Measurements from ENCODE around the gene CHCHD1.

CHCHD1 gene

DNA sequence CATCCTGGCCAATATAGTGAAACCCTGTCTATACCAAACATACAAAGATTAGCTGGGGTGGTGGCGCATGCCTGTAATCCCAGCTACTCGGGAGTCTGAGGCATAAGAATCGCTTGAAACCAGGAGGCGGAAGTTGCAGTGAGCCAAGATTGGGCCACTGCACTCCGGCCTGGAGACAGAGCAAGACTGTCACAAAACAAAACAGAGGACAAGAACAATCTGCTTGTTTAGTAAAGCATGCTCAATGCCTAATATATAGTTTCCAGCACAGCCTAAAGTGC is 39.5 kb upstream of the CHCHD1 start:
- Histone ChIP-seq H3F3A (ENCODE audit: low read depth) (no peaks in the 10 kb centered on the region), H3K9ac (ENCODE audit: low read depth, low read length, poor library complexity, severe bottlenecking) (peak overlapping the region; percentile 94), H3K9me3 (ENCODE audit: insufficient read depth, low read depth, low read length) (no peaks in the 10 kb centered on the region), H3K4me2 (ENCODE audit: low read depth, low read length, poor library complexity, severe bottlenecking) (peak overlapping the region; percentile 91), H3K79me2 (ENCODE audit: insufficient read depth, low read length) (peaks cover 53% of the 10 kb centered on the region), H3K36me3 (ENCODE audit: insufficient read depth, low read length) (no peaks in the 10 kb centered on the region), H3K4me1 (ENCODE audit: insufficient read depth, low read length, poor library complexity, severe bottlenecking) (peaks cover 32% of the 10 kb centered on the region), H2AFZ (ENCODE audit: low read length) (no peak overlapping the region), H4K20me1 (ENCODE audit: insufficient read depth, low read length, poor library complexity, severe bottlenecking) (peaks cover 12% of the 10 kb centered on the region), H3K27me3 (ENCODE audit: insufficient read depth, low read length, poor library complexity, severe bottlenecking) (no peaks in the 10 kb centered on the region), H3K9me2 (replicated peaks; ENCODE audit: low read depth, low read length) (no peaks in the 10 kb centered on the region), H3K4me3 (ENCODE audit: low read length, poor library complexity, severe bottlenecking) (peak overlapping the region; percentile 87)
- no peak for TF ChIP-seq EZH2phosphoT487 (IDR thresholded peaks at IDR 0.05; ENCODE audit: borderline replicate concordance)
- TF ChIP-seq, protein P1, sequence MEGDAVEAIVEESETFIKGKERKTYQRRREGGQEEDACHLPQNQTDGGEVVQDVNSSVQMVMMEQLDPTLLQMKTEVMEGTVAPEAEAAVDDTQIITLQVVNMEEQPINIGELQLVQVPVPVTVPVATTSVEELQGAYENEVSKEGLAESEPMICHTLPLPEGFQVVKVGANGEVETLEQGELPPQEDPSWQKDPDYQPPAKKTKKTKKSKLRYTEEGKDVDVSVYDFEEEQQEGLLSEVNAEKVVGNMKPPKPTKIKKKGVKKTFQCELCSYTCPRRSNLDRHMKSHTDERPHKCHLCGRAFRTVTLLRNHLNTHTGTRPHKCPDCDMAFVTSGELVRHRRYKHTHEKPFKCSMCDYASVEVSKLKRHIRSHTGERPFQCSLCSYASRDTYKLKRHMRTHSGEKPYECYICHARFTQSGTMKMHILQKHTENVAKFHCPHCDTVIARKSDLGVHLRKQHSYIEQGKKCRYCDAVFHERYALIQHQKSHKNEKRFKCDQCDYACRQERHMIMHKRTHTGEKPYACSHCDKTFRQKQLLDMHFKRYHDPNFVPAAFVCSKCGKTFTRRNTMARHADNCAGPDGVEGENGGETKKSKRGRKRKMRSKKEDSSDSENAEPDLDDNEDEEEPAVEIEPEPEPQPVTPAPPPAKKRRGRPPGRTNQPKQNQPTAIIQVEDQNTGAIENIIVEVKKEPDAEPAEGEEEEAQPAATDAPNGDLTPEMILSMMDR (conservative IDR thresholded peaks at IDR 0.05; ENCODE audit: low read length) = no peak

DNA sequence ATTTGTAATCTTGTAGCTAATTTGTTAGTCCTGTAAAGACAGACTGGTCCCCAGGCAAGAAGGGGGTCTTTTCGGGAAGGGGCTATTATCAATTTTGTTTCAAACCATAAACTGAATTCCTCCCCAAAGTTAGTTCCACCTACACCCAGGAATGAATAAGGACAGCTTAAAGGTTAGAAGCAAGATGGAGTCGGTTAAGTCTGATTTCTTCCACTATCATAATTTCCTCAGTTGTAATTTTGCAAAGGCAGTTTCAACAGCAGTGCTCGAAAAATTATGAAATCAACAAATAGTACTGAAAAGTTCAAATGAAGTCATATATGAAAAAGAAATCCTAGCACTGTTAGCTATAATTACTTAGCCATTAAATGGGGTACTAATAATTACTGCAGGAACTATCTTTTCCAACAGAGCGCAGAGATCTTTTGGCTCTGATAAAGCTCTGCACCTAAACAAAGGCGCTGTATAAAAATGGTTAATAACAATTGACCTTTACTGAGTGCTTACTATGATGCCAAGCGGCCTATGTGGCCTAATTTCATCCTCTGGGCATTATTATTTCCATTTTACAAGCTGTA is 38.4 kb upstream of the CHCHD1 start:
- H3K79me2 ChIP-seq (ENCODE audit: insufficient read depth, low read length) = peaks cover 56% of the 10 kb centered on the region
- H3K9me3 ChIP-seq (ENCODE audit: insufficient read depth, low read depth, low read length) = no peaks in the 10 kb centered on the region
- peak overlapping the region; percentile 87 for H3K4me3 ChIP-seq (ENCODE audit: low read length, poor library complexity, severe bottlenecking)
- H3K9ac ChIP-seq (ENCODE audit: low read depth, low read length, poor library complexity, severe bottlenecking) = peak overlapping the region; percentile 94
- peak overlapping the region; percentile 78 for H2AFZ ChIP-seq (ENCODE audit: low read length)
- H3F3A ChIP-seq (ENCODE audit: low read depth) = no peaks in the 10 kb centered on the region
- H3K4me2 ChIP-seq (ENCODE audit: low read depth, low read length, poor library complexity, severe bottlenecking) = peak overlapping the region; percentile 91
- H3K27me3 ChIP-seq (ENCODE audit: insufficient read depth, low read length, poor library complexity, severe bottlenecking) = no peaks in the 10 kb centered on the region
- peaks cover 32% of the 10 kb centered on the region for H3K4me1 ChIP-seq (ENCODE audit: insufficient read depth, low read length, poor library complexity, severe bottlenecking)
- H4K20me1 ChIP-seq (ENCODE audit: insufficient read depth, low read length, poor library complexity, severe bottlenecking) = peaks cover 12% of the 10 kb centered on the region
- H3K36me3 ChIP-seq (ENCODE audit: insufficient read depth, low read length) = no peaks in the 10 kb centered on the region
- H3K9me2 ChIP-seq (replicated peaks; ENCODE audit: low read depth, low read length) = no peaks in the 10 kb centered on the region
- no peak for TF ChIP-seq EZH2phosphoT487 (IDR thresholded peaks at IDR 0.05; ENCODE audit: borderline replicate concordance)
- TF ChIP-seq, protein P1 (conservative IDR thresholded peaks at IDR 0.05; ENCODE audit: low read length) = no peak

DNA sequence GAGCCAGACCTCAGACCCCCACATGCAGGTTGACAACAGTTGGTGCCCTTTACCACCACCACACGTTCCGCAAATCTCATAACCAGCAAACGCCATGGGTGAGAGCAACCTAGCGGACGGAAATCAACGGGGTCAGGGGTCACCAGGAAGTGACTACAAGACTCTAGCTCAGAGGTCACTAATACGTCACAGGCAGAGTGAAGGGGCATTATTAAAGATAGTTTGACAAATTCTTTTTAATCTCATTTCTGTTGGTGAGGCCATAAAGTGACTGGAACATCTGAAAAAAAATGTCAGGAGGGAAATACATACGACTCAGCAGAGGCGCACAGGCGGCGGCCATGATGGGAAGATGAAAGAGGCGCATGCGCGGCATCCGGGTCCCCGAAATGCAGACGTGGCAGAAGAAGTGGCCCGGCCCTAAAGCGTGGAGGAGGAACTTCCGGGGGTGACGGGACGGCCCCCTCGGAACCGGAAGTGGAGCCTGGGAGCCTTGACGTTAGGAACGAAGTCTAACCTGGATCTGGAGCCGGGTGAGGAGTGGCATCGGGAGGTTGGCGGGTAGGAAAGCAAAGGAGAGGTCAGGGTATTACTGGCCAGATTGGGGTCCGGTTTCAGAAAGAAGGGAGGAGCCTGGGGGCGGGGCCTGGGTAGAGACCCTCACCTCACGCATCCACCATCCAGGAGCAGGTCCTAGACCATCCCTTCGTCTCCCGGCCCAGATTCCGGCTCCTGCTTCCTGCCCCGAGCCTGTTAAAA is 37.8 kb upstream of the CHCHD1 start, which contains the start of gene SEC24C:
SEC24C (plus strand) TSS at position 468 of the 759 bp plus-strand sequence. CDS start 2,461 bp downstream, outside the sequence.
- Histone ChIP-seq H3K79me2 (ENCODE audit: insufficient read depth, low read length) (peaks cover 62% of the 10 kb centered on the region), H3K4me3 (ENCODE audit: low read length, poor library complexity, severe bottlenecking) (peak within 1 kb of the TSS; percentile 87), H3K9me2 (replicated peaks; ENCODE audit: low read depth, low read length) (no peaks in the 10 kb centered on the region), H3K27me3 (ENCODE audit: insufficient read depth, low read length, poor library complexity, severe bottlenecking) (no peaks in the 10 kb centered on the region), H3K4me1 (ENCODE audit: insufficient read depth, low read length, poor library complexity, severe bottlenecking) (peaks cover 36% of the 10 kb centered on the region), H3F3A (ENCODE audit: low read depth) (no peaks in the 10 kb centered on the region), H3K9me3 (ENCODE audit: insufficient read depth, low read depth, low read length) (no peaks in the 10 kb centered on the region), H3K36me3 (ENCODE audit: insufficient read depth, low read length) (peaks cover 4% of the 10 kb centered on the region; the same call in 1 of the 2 replicates), H2AFZ (ENCODE audit: low read length) (peak within 1 kb of the TSS; percentile 78), H4K20me1 (ENCODE audit: insufficient read depth, low read length, poor library complexity, severe bottlenecking) (peaks cover 15% of the 10 kb centered on the region), H3K9ac (ENCODE audit: low read depth, low read length, poor library complexity, severe bottlenecking) (peak within 1 kb of the TSS; percentile 94), H3K4me2 (ENCODE audit: low read depth, low read length, poor library complexity, severe bottlenecking) (peak within 1 kb of the TSS; percentile 96)
- no peak for TF ChIP-seq EZH2phosphoT487 (IDR thresholded peaks at IDR 0.05; ENCODE audit: borderline replicate concordance)
- TF ChIP-seq, protein P1 (conservative IDR thresholded peaks at IDR 0.05; ENCODE audit: low read length) = no peak

All from Loucy (cell line).